Aorta (tissue), 5 donors: Measurements from ENCODE around the gene ENTR1. TPM values are rescaled to one million over a fixed set of nuclear protein-coding genes. Genes with fewer than 3 reads are reported as not detected.
"Not testable (repeated sequence)": the region's sequence is repeated elsewhere in the genome, so short reads cannot be mapped to it uniquely, and the experiment has no call there.

Experiments
- ATAC-seq: fragments of 200-7000 bp; cut with Tn5 transposase; one replicate; pipeline ENCODE4 v1.9.1; 2022; ENCODE audit warnings: moderate library complexity; ENCODE audit not compliant: low FRiP score
- DNase-seq, 2 donors: peaks; one replicate each; pipeline ENCODE4 v3.0.0-alpha.2; 2020
- H3K27ac ChIP-seq, 2 donors: one replicate each; pipeline ENCODE4 v1.5.1; 2013; ENCODE audit warnings: low read length in 2 of 2, mild to moderate bottlenecking in 2 of 2, moderate library complexity in 2 of 2, control low read depth in 1 of 2, inconsistent platforms in 1 of 2, low read depth in 1 of 2
- H3K27me3 ChIP-seq, 2 donors: one replicate each; pipeline ENCODE4 v1.6.1; 2013; ENCODE audit warnings: control low read depth in 1 of 2, low read length in 1 of 2, mild to moderate bottlenecking in 1 of 2, moderate library complexity in 1 of 2; ENCODE audit not compliant: insufficient read depth in 2 of 2, control insufficient read depth in 1 of 2
- H3K36me3 ChIP-seq, 2 donors: one replicate each; pipeline ENCODE4 v1.6.1; 2013; ENCODE audit warnings: control low read depth in 1 of 2, low read length in 1 of 2, mild to moderate bottlenecking in 1 of 2; ENCODE audit not compliant: insufficient read depth in 2 of 2, control insufficient read depth in 1 of 2
- H3K4me1 ChIP-seq, 2 donors: one replicate each; pipeline ENCODE4 v1.6.1; 2013; ENCODE audit warnings: low read length in 2 of 2, control low read depth in 1 of 2, mild to moderate bottlenecking in 1 of 2, moderate library complexity in 1 of 2; ENCODE audit not compliant: insufficient read depth in 2 of 2, control insufficient read depth in 1 of 2
- H3K4me3 ChIP-seq, 2 donors: one replicate each; pipeline ENCODE4 v1.5.1; 2013; ENCODE audit warnings: low read length in 2 of 2, control low read depth in 1 of 2, mild to moderate bottlenecking in 1 of 2
- H3K9me3 ChIP-seq: one replicate; pipeline ENCODE4 v1.6.1; 2013; ENCODE audit warnings: mild to moderate bottlenecking, low read length; ENCODE audit not compliant: control insufficient read depth
- WGBS, 2 donors: extraction: QIAGEN DNeasy Blood & Tissue Kit; methylation state at CpG; one replicate each; pipeline ENCODE4 v1.1.7; 2013; 5-methylcytosine and 5-hydroxymethylcytosine counted together
- intact Hi-C, 2 donors: fragments of 100-400 bp; cut with DNase I; formaldehyde crosslinking; loops; one replicate each; pipeline versions ENCODE4 v1.14.2 to v1.15.0; 2022
- polyA plus RNA-seq, 2 donors: library from polyadenylated mRNA; stranded (reverse); fragments of 200-250 nt; gene quantifications; one replicate each; pipeline ENCODE4 v1.2.3, GENCODE V29; 2013
- total RNA-seq, 2 donors: library from RNA; stranded (reverse); fragmentation: NEBNext Ultra II Directional; extraction: Animal tissue kit (Norgen Biotek cat#: 25700); gene quantifications; one replicate each; pipeline ENCODE4 v1.2.1, GENCODE V29; 2021
- donor health status: healthy with polysubstance abuse.
- donor health status: Bipolar disorder and iron deficiency.
- donor health status: DM: no; HTN: no; CAD: no.
- donor health status: DM: no; HTN: no; CAD: no.
- donor health status: DM: yes; HTN: yes; CAD: no.

The ENTR1 gene
- total and polyA plus RNA-seq, 4 donors = 15.0 to 47.2 (median 33.0) TPM

DNA sequence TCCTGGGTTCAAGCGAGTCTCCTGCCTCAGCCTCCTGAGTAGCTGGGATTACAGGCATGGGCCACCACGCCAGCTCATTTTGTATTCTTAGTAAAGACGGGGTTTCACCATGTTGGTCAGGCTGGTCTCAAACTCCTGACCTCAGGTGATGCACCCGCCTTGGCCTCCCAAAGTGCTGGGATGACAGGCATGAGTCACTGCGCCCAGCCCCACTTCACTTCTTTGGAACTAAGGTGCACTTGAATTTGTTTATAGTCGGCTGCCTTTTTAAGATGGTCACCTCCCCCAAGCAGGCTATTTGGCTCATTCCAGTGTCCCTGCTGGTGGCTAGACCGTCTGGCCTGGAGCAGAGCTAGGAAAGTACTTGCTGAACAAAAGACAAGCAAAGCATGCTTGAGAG lies 15.0 kb upstream of the ENTR1 start:
- peaks cover 3 to 13% of the 10 kb centered on the region in 2 donors for H3K36me3 ChIP-seq
- WGBS, 2 donors = 79 to 81% methylated on average over 7 of the region's 7 CpGs
- intact Hi-C loops = not testable (repeated sequence)

DNA sequence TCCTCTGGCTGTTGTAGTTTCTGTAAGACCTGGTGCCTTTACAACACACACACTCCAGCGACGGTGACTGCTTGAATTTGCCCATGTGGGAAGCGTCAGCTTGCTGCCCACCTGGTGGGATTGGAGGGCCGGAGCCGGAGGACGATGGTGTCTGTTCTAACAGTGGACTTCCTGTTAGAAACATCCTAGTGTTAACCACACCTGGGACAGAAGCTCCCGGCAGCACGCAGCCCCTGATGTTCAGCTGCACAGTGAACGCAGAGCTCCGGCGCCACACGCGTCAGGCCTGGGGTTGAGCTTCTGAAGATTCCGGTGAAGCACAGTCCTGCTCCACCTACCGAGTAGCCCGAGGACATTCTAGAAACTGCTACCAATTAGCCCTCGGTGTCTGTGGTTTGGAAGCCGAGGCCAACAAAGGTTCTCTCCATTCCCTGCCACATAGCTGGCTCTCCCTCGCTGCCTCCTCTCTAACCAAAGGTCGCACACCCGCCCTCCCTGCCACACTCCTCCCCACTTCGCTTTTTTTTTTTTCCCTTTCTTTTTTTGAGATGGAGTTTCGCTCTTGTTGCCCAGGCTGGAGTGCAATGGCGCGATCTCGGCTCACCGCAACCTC lies 14.4 kb upstream of the ENTR1 start:
- intact Hi-C loops = no loop called here
- peaks cover 3 to 13% of the 10 kb centered on the region in 2 donors for H3K36me3 ChIP-seq
- no peak for DNase-seq
- WGBS, 2 donors = 83 to 85% methylated on average over 27 of the region's 27 CpGs
- H3K27ac ChIP-seq = no peak overlapping the region
- H3K4me3 ChIP-seq = no peak overlapping the region
- no peaks in the 10 kb centered on the region for H3K4me1 ChIP-seq
- H3K27me3 ChIP-seq = no peaks in the 10 kb centered on the region
- no peaks in the 10 kb centered on the region for H3K9me3 ChIP-seq
- no peak for ATAC-seq

More for the DNA sequence above, 15.0 kb upstream of the ENTR1 start:
- not testable (repeated sequence) for H3K27me3 ChIP-seq, H3K4me1 ChIP-seq, ATAC-seq, H3K9me3 ChIP-seq, H3K4me3 ChIP-seq, H3K27ac ChIP-seq, DNase-seq

DNA sequence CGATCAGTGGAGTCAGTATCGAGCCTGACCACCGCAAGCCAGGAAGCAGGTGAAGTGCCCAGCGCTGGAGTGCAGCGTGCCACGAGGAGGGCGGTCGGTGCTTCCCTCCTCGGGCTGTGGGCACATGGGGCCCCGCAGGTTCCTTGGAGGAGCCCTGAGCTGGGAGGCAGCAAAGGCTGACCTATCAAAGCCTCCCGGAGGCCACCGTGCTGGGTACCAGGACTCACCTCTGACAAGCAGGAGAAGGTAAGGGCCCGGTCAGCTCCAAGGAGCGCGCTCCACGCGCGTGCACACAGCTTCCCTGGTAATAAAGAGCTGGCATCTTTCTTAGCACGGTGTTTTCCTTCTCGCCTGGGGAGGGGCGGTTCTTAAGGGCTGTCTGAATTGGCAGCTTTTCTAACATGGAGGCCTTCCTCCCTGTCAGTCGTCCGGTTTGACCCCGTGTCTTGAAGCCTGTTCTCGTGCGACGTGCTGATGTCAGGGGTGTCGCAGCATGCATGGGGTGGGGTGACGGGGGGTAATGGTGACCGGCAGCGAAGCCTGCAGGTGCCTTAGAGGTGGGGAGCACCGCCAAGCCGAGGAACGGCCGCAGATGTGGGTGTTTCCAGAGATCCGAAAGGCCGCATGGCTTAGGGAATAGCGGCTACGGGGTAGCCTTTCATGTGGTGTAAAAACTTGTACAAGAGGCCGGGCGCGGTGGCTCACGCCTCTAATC lies 13.2 kb upstream of the ENTR1 start:
- WGBS, 2 donors = 93 to 96% methylated on average over 43 of the region's 43 CpGs
- Histone ChIP-seq H3K27ac (no peak overlapping the region), H3K9me3 (no peaks in the 10 kb centered on the region), H3K4me3 (no peak overlapping the region), H3K4me1 (no peaks in the 10 kb centered on the region), H3K27me3 (no peaks in the 10 kb centered on the region), H3K36me3 (peaks cover 3 to 13% of the 10 kb centered on the region in 2 donors)
- intact Hi-C loops = no loop called here
- DNase-seq (no peak), ATAC-seq (no peak)

DNA sequence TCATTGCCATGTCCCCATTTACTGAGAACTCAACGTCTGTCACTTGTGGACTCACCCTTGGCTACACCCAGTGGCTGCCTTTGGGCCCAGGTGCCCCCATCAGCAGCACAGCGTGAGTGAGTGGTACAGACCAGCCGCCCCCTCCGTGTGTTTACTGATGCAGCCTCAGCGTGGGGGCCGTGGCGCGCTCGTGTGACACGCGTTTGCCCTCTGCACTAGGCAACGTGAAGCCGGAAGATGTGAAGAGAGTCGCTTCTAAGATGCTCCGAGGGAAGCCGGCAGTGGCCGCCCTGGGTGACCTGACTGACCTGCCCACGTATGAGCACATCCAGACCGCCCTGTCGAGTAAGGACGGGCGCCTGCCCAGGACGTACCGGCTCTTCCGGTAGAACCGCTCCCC lies 12.5 kb upstream of the ENTR1 start:
- no peak overlapping the region for H3K27ac ChIP-seq
- 95 to 97% methylated on average over 26 of the region's 26 CpGs for WGBS, 2 donors
- intact Hi-C loops = no loop called here
- no peak overlapping the region for H3K4me3 ChIP-seq
- no peaks in the 10 kb centered on the region for H3K9me3 ChIP-seq
- no peaks in the 10 kb centered on the region for H3K27me3 ChIP-seq
- H3K36me3 ChIP-seq = peaks cover 3 to 18% of the 10 kb centered on the region in 2 donors
- ATAC-seq = no peak
- H3K4me1 ChIP-seq = no peaks in the 10 kb centered on the region
- no peak for DNase-seq

DNA sequence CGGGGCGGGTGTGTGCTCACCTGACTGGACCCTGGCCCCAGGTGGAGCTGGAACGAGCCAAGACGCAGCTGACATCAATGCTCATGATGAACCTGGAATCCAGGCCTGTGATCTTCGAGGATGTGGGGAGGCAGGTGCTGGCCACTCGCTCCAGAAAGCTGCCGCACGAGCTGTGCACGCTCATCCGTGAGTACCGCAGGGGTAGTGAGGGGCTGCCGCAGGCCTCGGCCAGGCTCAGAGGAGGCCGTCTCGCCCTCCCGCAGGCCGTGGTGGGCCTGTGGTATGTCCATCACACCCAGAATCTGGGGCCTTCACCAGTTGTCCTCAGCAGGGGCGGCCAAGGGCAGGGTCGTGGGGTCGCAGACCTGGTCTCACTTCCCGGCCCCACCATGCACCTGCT lies 11.4 kb upstream of the ENTR1 start:
- intact Hi-C loops = no loop called here
- H3K36me3 ChIP-seq = peaks cover 3 to 20% of the 10 kb centered on the region in 2 donors
- no peaks in the 10 kb centered on the region for H3K9me3 ChIP-seq
- H3K27ac ChIP-seq = no peak overlapping the region
- H3K4me1 ChIP-seq = no peaks in the 10 kb centered on the region
- H3K27me3 ChIP-seq = no peaks in the 10 kb centered on the region
- ATAC-seq = no peak
- WGBS, 2 donors = 89 to 91% methylated on average over 21 of the region's 21 CpGs
- no peak for DNase-seq
- no peak overlapping the region for H3K4me3 ChIP-seq

DNA sequence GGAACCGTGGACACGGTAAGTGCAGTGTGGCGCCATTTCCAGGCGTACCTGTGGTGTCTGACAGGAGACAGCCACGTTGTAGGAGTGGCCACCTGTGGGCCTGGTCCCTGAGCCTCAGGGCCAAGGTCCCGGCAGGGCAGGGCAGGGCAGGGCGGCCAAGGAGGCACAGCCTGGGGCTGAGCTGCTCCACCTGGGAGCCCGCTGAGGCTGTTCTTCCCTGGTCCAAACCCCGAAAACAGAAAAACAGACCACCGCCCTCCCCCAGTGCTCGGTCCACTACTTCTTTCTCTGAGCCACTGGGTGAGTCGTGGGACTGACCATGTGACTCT lies 8.6 kb upstream of the ENTR1 start:
- intact Hi-C loops = no loop called here
- H3K36me3 ChIP-seq = peaks cover 3 to 19% of the 10 kb centered on the region in 2 donors

DNA sequence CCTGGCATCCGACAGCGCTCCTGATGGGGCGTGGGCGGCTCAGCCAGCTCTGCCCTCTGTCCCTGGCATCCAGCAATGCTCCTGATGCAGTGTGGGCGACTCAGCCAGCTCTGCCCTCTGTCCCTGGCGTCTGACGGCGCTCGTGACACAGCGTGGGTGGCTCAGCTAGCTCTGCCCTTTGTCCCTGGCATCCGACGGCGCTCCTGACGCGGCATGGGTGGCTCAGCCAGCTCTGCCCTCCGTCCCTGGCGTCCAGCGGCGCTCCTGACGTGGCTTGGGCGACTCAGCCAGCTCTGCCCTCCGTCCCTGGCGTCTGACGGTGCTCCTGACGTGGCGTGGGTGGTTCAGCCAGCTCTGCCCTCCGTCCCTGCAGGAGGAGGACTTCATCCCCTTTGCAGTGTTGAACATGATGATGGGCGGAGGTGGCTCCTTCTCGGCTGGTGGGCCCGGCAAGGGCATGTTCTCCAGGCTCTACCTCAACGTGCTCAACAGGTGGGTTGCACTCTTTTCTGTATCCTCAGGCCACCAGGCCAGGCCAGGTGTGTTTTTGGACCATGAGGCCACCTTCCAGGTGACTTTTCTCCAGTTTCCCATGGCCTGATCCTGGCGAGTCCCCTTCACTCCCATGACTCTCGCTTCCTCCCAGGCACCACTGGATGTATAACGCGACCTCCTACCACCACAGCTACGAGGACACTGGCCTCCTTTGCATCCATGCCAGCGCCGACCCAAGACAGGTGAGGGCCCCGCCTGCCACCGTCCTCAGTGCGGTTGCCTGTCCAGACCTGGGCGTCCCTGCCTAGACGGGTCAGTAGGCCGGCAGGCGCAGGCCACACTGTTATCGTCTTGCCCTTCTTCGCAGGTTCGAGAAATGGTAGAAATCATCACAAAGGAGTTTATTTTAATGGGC lies 8.0 kb upstream of the ENTR1 start:
- intact Hi-C loops = no loop called here
- WGBS, 2 donors = 91% methylated on average over 48 of the region's 48 CpGs
- Histone ChIP-seq H3K4me1 (no peaks in the 10 kb centered on the region), H3K36me3 (peaks cover 3 to 22% of the 10 kb centered on the region in 2 donors), H3K4me3 (no peak overlapping the region), H3K27me3 (no peaks in the 10 kb centered on the region), H3K27ac (no peak overlapping the region), H3K9me3 (no peaks in the 10 kb centered on the region)
- no peak for ATAC-seq
- no peak for DNase-seq

More for the DNA sequence above, 8.6 kb upstream of the ENTR1 start:
- H3K9me3 ChIP-seq = no peaks in the 10 kb centered on the region
- no peaks in the 10 kb centered on the region for H3K27me3 ChIP-seq
- WGBS, 2 donors = 92 to 93% methylated on average over 12 of the region's 12 CpGs
- H3K4me3 ChIP-seq = no peak overlapping the region
- no peaks in the 10 kb centered on the region for H3K4me1 ChIP-seq
- H3K27ac ChIP-seq = no peak overlapping the region
- ATAC-seq (no peak), DNase-seq (no peak)

DNA sequence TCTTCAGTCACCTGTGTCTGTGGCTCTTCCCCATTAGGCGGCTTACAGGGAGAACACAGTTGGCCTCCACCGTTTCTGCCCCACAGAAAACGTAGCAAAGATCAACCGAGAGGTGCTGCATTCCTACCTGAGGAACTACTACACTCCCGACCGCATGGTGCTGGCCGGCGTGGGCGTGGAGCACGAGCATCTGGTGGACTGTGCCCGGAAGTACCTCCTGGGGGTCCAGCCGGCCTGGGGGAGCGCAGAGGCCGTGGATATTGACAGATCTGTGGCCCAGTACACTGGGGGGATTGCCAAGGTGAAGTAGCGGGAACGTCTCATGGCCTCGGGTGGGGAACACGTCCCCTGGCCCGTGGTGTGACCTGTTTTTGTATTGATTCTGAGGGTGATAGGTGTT lies 6.5 kb upstream of the ENTR1 start:
- no peak for ATAC-seq

More for the DNA sequence above, 6.5 kb upstream of the ENTR1 start:
- Histone ChIP-seq H3K27ac (no peak overlapping the region), H3K4me1 (no peaks in the 10 kb centered on the region), H3K9me3 (no peaks in the 10 kb centered on the region), H3K36me3 (peaks cover 3 to 19% of the 10 kb centered on the region in 2 donors), H3K27me3 (no peaks in the 10 kb centered on the region), H3K4me3 (no peak overlapping the region)
- DNase-seq = no peak
- WGBS, 2 donors = 90 to 91% methylated on average over 19 of the region's 19 CpGs
- intact Hi-C loops = no loop called here
